Fibroblast of lung (primary cell): ENCODE results near the gene NOD1. TPM values are rescaled to one million over a fixed set of nuclear protein-coding genes. Genes with fewer than 3 reads are reported as not detected.
A peak's percentile ranks its signal among the peaks of the same experiment; 100 is the strongest.

Experiments used
- DNase-seq, 2 donors: peaks; one replicate each; pipeline versions ENCODE4 v3.0.0 to v3.0.0-alpha.2; 2010; ENCODE audit warnings: low read depth in 2 of 2
- H2AFZ ChIP-seq: 2 replicates; pipeline ENCODE4 v1.5.1; 2012; ENCODE audit warnings: low read length, control low read depth, inconsistent platforms
- H3K27ac ChIP-seq: 2 replicates; pipeline ENCODE4 v1.5.1; 2011; ENCODE audit warnings: low read length, control low read depth; ENCODE audit not compliant: insufficient read depth
- H3K27me3 ChIP-seq: 2 replicates; pipeline ENCODE4 v1.5.1; 2011; ENCODE audit warnings: mild to moderate bottlenecking, low read length; ENCODE audit not compliant: control insufficient read depth, insufficient read depth
- H3K36me3 ChIP-seq: 2 replicates; pipeline ENCODE4 v1.5.1; 2011; ENCODE audit warnings: low read length; ENCODE audit not compliant: control insufficient read depth, insufficient read depth
- H3K4me1 ChIP-seq: 2 replicates; pipeline ENCODE4 v1.5.1; 2011; ENCODE audit warnings: low read length; ENCODE audit not compliant: control insufficient read depth, insufficient read depth; ENCODE audit errors: extremely low read depth
- H3K4me2 ChIP-seq: 2 replicates; pipeline ENCODE4 v1.5.1; 2011; ENCODE audit warnings: low read length, control low read depth; ENCODE audit not compliant: insufficient read depth; ENCODE audit errors: extremely low read depth
- H3K4me3 ChIP-seq, 4 experiments: fragments of 200-600 bp in 1 of 4; sonication (generic) in 1 of 4; replicated peaks in 1 of 4; 2 replicates each; pipeline ENCODE4 v1.5.1; 2011 to 2016; ENCODE audit warnings: low read length in 4 of 4, low read depth in 3 of 4, mild to moderate bottlenecking in 3 of 4, control low read depth in 2 of 4, inconsistent platforms in 1 of 4, mixed read lengths in 1 of 4; ENCODE audit not compliant: insufficient read depth in 1 of 4; ENCODE audit errors: control extremely low read depth in 1 of 4
- H3K79me2 ChIP-seq: 2 replicates; pipeline ENCODE4 v1.5.1; 2012; ENCODE audit warnings: mild to moderate bottlenecking, low read length, inconsistent platforms; ENCODE audit not compliant: control insufficient read depth, insufficient read depth
- H3K9ac ChIP-seq: 2 replicates; pipeline ENCODE4 v1.5.1; 2011; ENCODE audit warnings: mild to moderate bottlenecking, low read length, control low read depth; ENCODE audit not compliant: insufficient read depth
- H3K9me3 ChIP-seq: 2 replicates; pipeline ENCODE4 v1.5.1; 2012; ENCODE audit warnings: low read depth, low read length; ENCODE audit not compliant: control insufficient read depth, insufficient read depth
- H4K20me1 ChIP-seq: 2 replicates; pipeline ENCODE4 v1.5.1; 2011; ENCODE audit warnings: low read length; ENCODE audit not compliant: control insufficient read depth, insufficient read depth; ENCODE audit errors: extremely low read depth
- CTCF ChIP-seq, 2 donors: IDR thresholded peaks in 1 of 2; conservative IDR thresholded peaks in 1 of 2; 1 replicate in 1 of 2; 2 replicates in 1 of 2; pipeline ENCODE4 v1.5.1; 2011 to 2012; ENCODE audit warnings: low read length in 2 of 2, control low read depth in 1 of 2, inconsistent platforms in 1 of 2, low read depth in 1 of 2, mild to moderate bottlenecking in 1 of 2
- EZH2 ChIP-seq: IDR thresholded peaks from 2 replicates; pipeline ENCODE4 v1.5.1; 2012; ENCODE audit warnings: low read length, control low read depth, mild to moderate bottlenecking; ENCODE audit errors: missing control alignments
- polyA plus RNA-seq, 2 donors: library from polyadenylated mRNA; depleted of rRNA in 1 of 2; stranded (reverse) in 1 of 2; unstranded in 1 of 2; fragments of >200 nt; gene quantifications; 2 replicates each; pipeline ENCODE4 v1.2.1, GENCODE V29; 2011 to 2012; ENCODE audit warnings: missing spikeins in 1 of 2
- total RNA-seq: library from RNA; depleted of rRNA; stranded (reverse); fragments of >200 nt; gene quantifications from 2 replicates; pipeline ENCODE4 v1.2.1, GENCODE V29; 2014

Gene NOD1
- total and polyA plus RNA-seq, 2 donors (not counting 1 experiment from before 2014, with no cell fraction given), result 3.3 to 7.3 TPM

GRCh38 chr7:30466266-30466665 lies 12.3 kb downstream of the NOD1 start:
- Histone ChIP-seq H3K4me3 (no peak overlapping the region), H4K20me1 (no peaks in the 10 kb centered on the region), H3K36me3 (no peaks in the 10 kb centered on the region), H3K4me2 (no peak overlapping the region), H3K79me2 (peaks cover 2% of the 10 kb centered on the region), H3K9ac (no peak overlapping the region), H3K9me3 (no peaks in the 10 kb centered on the region), H2AFZ (no peak overlapping the region), H3K27me3 (no peaks in the 10 kb centered on the region), H3K4me1 (peaks cover 32% of the 10 kb centered on the region), H3K27ac (no peak overlapping the region)
- DNase-seq, result peak; percentile 35 to 74
- TF ChIP-seq CTCF (conservative IDR thresholded peaks at IDR 0.05 in 1 of 2, IDR thresholded peaks at IDR 0.05 in 1 of 2; ENCODE audit: low read depth in 1 of 2, low read length in 2 of 2), result no peak
- TF ChIP-seq EZH2, result no peak

- Histone ChIP-seq H3K27me3 (no peaks in the 10 kb centered on the region), H3K4me2 (no peak overlapping the region), H3K27ac (peak overlapping the region; percentile 32), H3K79me2 (peaks cover 2% of the 10 kb centered on the region), H3K9ac (no peak overlapping the region), H3K36me3 (no peaks in the 10 kb centered on the region), H2AFZ (no peak overlapping the region), H3K4me1 (peaks cover 28% of the 10 kb centered on the region), H4K20me1 (no peaks in the 10 kb centered on the region), H3K4me3 (no peak overlapping the region), H3K9me3 (no peaks in the 10 kb centered on the region)
- DNase-seq, result no peak
- TF ChIP-seq EZH2 (no peak), CTCF (conservative IDR thresholded peaks at IDR 0.05 in 1 of 2, IDR thresholded peaks at IDR 0.05 in 1 of 2; ENCODE audit: low read depth in 1 of 2, low read length in 2 of 2) (no peak)
These were observed 12.8 kb downstream of the NOD1 start for GRCh38 chr7:30465811-30466180.

DNA sequence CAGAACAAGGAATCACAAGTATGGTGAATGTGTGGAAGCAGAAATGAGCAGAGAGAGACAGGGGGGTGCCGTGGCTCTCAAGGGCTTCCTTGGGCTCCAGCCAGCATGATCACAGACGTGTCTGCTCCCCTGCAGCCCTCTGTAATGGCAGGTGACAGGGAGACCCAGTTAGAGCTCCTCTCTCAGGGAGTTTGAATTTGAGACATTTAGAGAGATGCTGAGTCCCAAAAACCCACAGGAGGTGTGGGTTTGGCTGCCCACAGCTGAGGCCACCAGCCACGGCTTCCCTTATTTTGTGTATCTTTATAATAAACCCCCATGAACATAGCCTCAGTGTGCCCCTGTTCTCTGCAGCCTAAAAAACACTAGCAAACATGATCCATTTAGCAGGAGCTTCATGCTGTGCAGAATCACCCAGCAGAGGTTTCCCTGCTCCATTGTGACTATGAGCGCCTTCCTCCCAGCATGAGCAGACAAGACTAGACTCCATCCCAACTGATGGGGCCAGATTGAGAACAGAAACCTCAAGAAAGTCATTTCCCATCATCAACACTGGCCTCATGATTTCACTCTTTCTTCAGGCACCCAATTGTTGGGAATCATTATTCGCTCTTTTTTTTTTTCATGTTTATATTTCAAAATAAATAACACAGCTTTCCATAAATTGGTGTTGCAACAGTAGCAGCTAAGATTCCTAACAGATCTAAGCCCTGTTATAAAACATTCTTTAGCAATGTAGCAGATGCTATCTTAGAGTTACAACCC lies 13.4 kb downstream of the NOD1 start:
- Histone ChIP-seq H3K9ac (no peak overlapping the region), H3K27me3 (no peaks in the 10 kb centered on the region), H3K9me3 (no peaks in the 10 kb centered on the region), H3K4me3 (no peak overlapping the region), H3K79me2 (peaks cover 2% of the 10 kb centered on the region), H3K36me3 (no peaks in the 10 kb centered on the region), H4K20me1 (no peaks in the 10 kb centered on the region), H3K4me2 (no peak overlapping the region), H3K4me1 (peaks cover 24% of the 10 kb centered on the region), H3K27ac (no peak overlapping the region), H2AFZ (no peak overlapping the region)
- TF ChIP-seq CTCF (conservative IDR thresholded peaks at IDR 0.05 in 1 of 2, IDR thresholded peaks at IDR 0.05 in 1 of 2; ENCODE audit: low read depth in 1 of 2, low read length in 2 of 2) (no peak), EZH2 (no peak)
- DNase-seq, result peak in 1 of 2 donors; percentile 80
